Measurements from ENCODE around the gene ZBTB9. TPM values are rescaled to one million over a fixed set of nuclear protein-coding genes. Genes with fewer than 3 reads are reported as not detected.

ZBTB9 gene
- total RNA-seq, 1 donor: 6.2 TPM

GRCh38 chr6:33418690-33419291, 35.6 kb upstream of the ZBTB9 start:
- DNase-seq (ENCODE audit: low read depth in 2 of 3, low spot score in 2 of 3): peak in 1 of 3 donors; percentile 33

- DNase-seq (ENCODE audit: low read depth in 2 of 3, low spot score in 2 of 3): peak in 1 of 3 donors; percentile 29
These were observed 34.5 kb upstream of the ZBTB9 start, which contains the start of gene SYNGAP1 for GRCh38 chr6:33419580-33420490. Gene SYNGAP1, plus strand, starts transcription at chr6:33420065. Its CDS starts 200 bp downstream, at chr6:33420265.

- peak in 1 of 3 donors; percentile 28 for DNase-seq (ENCODE audit: low read depth in 2 of 3, low spot score in 2 of 3)
These were observed 33.7 kb upstream of the ZBTB9 start for GRCh38 chr6:33420491-33421343.

- no peak for DNase-seq (ENCODE audit: low read depth in 2 of 3, low spot score in 2 of 3)
These were observed 33.1 kb upstream of the ZBTB9 start for GRCh38 chr6:33421344-33421643.

- no peak for DNase-seq (ENCODE audit: low read depth in 2 of 3, low spot score in 2 of 3)
These were observed 30.6 kb upstream of the ZBTB9 start for GRCh38 chr6:33423777-33424176.

GRCh38 chr6:33424855-33425667, 29.3 kb upstream of the ZBTB9 start:
- no peak for DNase-seq (ENCODE audit: low read depth in 2 of 3, low spot score in 2 of 3)

GRCh38 chr6:33425668-33426577, 28.5 kb upstream of the ZBTB9 start:
- peak; percentile 53 to 87 (median 86) for DNase-seq (ENCODE audit: low read depth in 2 of 3, low spot score in 2 of 3)

GRCh38 chr6:33426590-33427511, 27.5 kb upstream of the ZBTB9 start:
- peak in 2 of 3 donors; percentile 14 to 29 for DNase-seq (ENCODE audit: low read depth in 2 of 3, low spot score in 2 of 3)

GRCh38 chr6:33427585-33428223, 26.7 kb upstream of the ZBTB9 start:
- DNase-seq (ENCODE audit: low read depth in 2 of 3, low spot score in 2 of 3): peak; percentile 21 to 44 (median 35)

GRCh38 chr6:33428224-33428965, 26.0 kb upstream of the ZBTB9 start:
- peak; percentile 41 to 55 (median 55) for DNase-seq (ENCODE audit: low read depth in 2 of 3, low spot score in 2 of 3)

- no peak for DNase-seq (ENCODE audit: low read depth in 2 of 3, low spot score in 2 of 3)
These were observed 25.2 kb upstream of the ZBTB9 start for GRCh38 chr6:33428966-33429749.

- no peak for DNase-seq (ENCODE audit: low read depth in 2 of 3, low spot score in 2 of 3)
These were observed 24.7 kb upstream of the ZBTB9 start for GRCh38 chr6:33429750-33430052.

- peak in 2 of 3 donors; percentile 20 to 26 for DNase-seq (ENCODE audit: low read depth in 2 of 3, low spot score in 2 of 3)
These were observed 24.0 kb upstream of the ZBTB9 start for GRCh38 chr6:33430334-33430733.

- peak; percentile 46 to 86 (median 76) for DNase-seq (ENCODE audit: low read depth in 2 of 3, low spot score in 2 of 3)
These were observed 23.1 kb upstream of the ZBTB9 start for GRCh38 chr6:33430991-33431879.

- DNase-seq (ENCODE audit: low read depth in 2 of 3, low spot score in 2 of 3): peak in 2 of 3 donors; percentile 59 to 74
These were observed 22.4 kb upstream of the ZBTB9 start for GRCh38 chr6:33431880-33432541.
